Ureter (tissue), 1 donor: ENCODE data around the gene NUP93. TPM values are rescaled to one million over a fixed set of nuclear protein-coding genes. Genes with fewer than 3 reads are reported as not detected.
"Not testable (repeated sequence)": the region's sequence is repeated elsewhere in the genome, so short reads cannot be mapped to it uniquely, and the experiment has no call there.

Experiments
- DNase-seq: peaks from one replicate; pipeline ENCODE4 v3.0.0-alpha.2; 2020; ENCODE audit warnings: low spot score
- total RNA-seq: library from RNA; stranded (reverse); gene quantifications from one replicate; pipeline ENCODE4 v1.2.4, GENCODE V29; 2023
- donor health status: DM: yes; HTN: yes; CAD: no.

The NUP93 gene
- total RNA-seq, 1 donor from 2014 or later = 69.1 TPM

- no peak for DNase-seq
Measured at GRCh38 chr16:56709443-56710040, 20.4 kb upstream of the NUP93 start.

GRCh38 chr16:56710181-56710737, 19.7 kb upstream of the NUP93 start:
- DNase-seq = no peak

GRCh38 chr16:56711862-56712261, 18.1 kb upstream of the NUP93 start:
- no peak for DNase-seq

GRCh38 chr16:56713794-56714193, 16.1 kb upstream of the NUP93 start:
- no peak for DNase-seq

- DNase-seq = no peak
Measured at GRCh38 chr16:56715126-56715525, 14.8 kb upstream of the NUP93 start.

GRCh38 chr16:56716761-56717160, 13.2 kb upstream of the NUP93 start:
- DNase-seq = no peak

- DNase-seq = not testable (repeated sequence)
Measured at GRCh38 chr16:56717532-56717931, 12.4 kb upstream of the NUP93 start.

- no peak for DNase-seq
Measured at GRCh38 chr16:56722200-56722842, 7.6 kb upstream of the NUP93 start.

GRCh38 chr16:56724191-56724590, 5.7 kb upstream of the NUP93 start:
- DNase-seq = no peak

- no peak for DNase-seq
Measured at GRCh38 chr16:56726283-56726682, 3.6 kb upstream of the NUP93 start.

GRCh38 chr16:56726926-56727325, 3.0 kb upstream of the NUP93 start:
- DNase-seq = no peak

- no peak for DNase-seq
Measured at GRCh38 chr16:56728027-56728426, 1.9 kb upstream of the NUP93 start.

- DNase-seq = no peak
Measured at GRCh38 chr16:56728980-56729734, 772 bp upstream of the NUP93 start.

GRCh38 chr16:56732366-56732765, 2.4 kb downstream of the NUP93 start:
- DNase-seq = no peak

GRCh38 chr16:56732832-56733231, 2.9 kb downstream of the NUP93 start:
- no peak for DNase-seq

- no peak for DNase-seq
Measured at GRCh38 chr16:56734429-56734828, 4.5 kb downstream of the NUP93 start.

- no peak for DNase-seq
Measured at GRCh38 chr16:56736476-56736875, 6.5 kb downstream of the NUP93 start.

- no peak for DNase-seq
Measured at GRCh38 chr16:56737539-56737938, 7.6 kb downstream of the NUP93 start.

- no peak for DNase-seq
Measured at GRCh38 chr16:56738221-56738620, 8.3 kb downstream of the NUP93 start.

GRCh38 chr16:56739378-56739777, 9.4 kb downstream of the NUP93 start:
- DNase-seq = not testable (repeated sequence)

- DNase-seq = no peak
Measured at GRCh38 chr16:56741399-56741798, 11.5 kb downstream of the NUP93 start.
